ENCODE results near the gene ACTRT2.

Gene ACTRT2

GRCh38 chr1:3032371-3033039 lies 11.2 kb downstream of the ACTRT2 start:
- no peak for DNase-seq (ENCODE audit: low read depth, low spot score)

GRCh38 chr1:3033040-3033789 lies 11.9 kb downstream of the ACTRT2 start:
- no peak for DNase-seq (ENCODE audit: low read depth, low spot score)

- no peak for DNase-seq (ENCODE audit: low read depth, low spot score)
Observed at GRCh38 chr1:3033790-3034090, 12.5 kb downstream of the ACTRT2 start.

GRCh38 chr1:3034162-3034561 lies 12.9 kb downstream of the ACTRT2 start:
- no peak for DNase-seq (ENCODE audit: low read depth, low spot score)

- no peak for DNase-seq (ENCODE audit: low read depth, low spot score)
Observed at GRCh38 chr1:3034728-3035562, 13.7 kb downstream of the ACTRT2 start.

GRCh38 chr1:3035563-3036446 lies 14.5 kb downstream of the ACTRT2 start:
- no peak for DNase-seq (ENCODE audit: low read depth, low spot score)

GRCh38 chr1:3036447-3037280 lies 15.4 kb downstream of the ACTRT2 start:
- no peak for DNase-seq (ENCODE audit: low read depth, low spot score)

- no peak for DNase-seq (ENCODE audit: low read depth, low spot score)
Observed at GRCh38 chr1:3037281-3038040, 16.2 kb downstream of the ACTRT2 start.

GRCh38 chr1:3038113-3038551 lies 16.9 kb downstream of the ACTRT2 start:
- no peak for DNase-seq (ENCODE audit: low read depth, low spot score)

- DNase-seq (ENCODE audit: low read depth, low spot score) = no peak
Observed at GRCh38 chr1:3038571-3039181, 17.4 kb downstream of the ACTRT2 start.

GRCh38 chr1:3040004-3040403 lies 18.7 kb downstream of the ACTRT2 start:
- no peak for DNase-seq (ENCODE audit: low read depth, low spot score)

- no peak for DNase-seq (ENCODE audit: low read depth, low spot score)
Observed at GRCh38 chr1:3042481-3042880, 21.2 kb downstream of the ACTRT2 start.

GRCh38 chr1:3049164-3049563 lies 27.9 kb downstream of the ACTRT2 start:
- no peak for DNase-seq (ENCODE audit: low read depth, low spot score)

- no peak for DNase-seq (ENCODE audit: low read depth, low spot score)
Observed at GRCh38 chr1:3049905-3050304, 28.6 kb downstream of the ACTRT2 start.

GRCh38 chr1:3050603-3051002 lies 29.3 kb downstream of the ACTRT2 start:
- DNase-seq (ENCODE audit: low read depth, low spot score) = no peak

- no peak for DNase-seq (ENCODE audit: low read depth, low spot score)
Observed at GRCh38 chr1:3051270-3052268, 30.3 kb downstream of the ACTRT2 start.

- DNase-seq (ENCODE audit: low read depth, low spot score) = no peak
Observed at GRCh38 chr1:3052501-3052900, 31.2 kb downstream of the ACTRT2 start.

GRCh38 chr1:3053366-3053980 lies 32.2 kb downstream of the ACTRT2 start:
- DNase-seq (ENCODE audit: low read depth, low spot score) = no peak
